Bronchial epithelial cell (primary cell): ENCODE results near the gene PTPN14. TPM values are rescaled to one million over a fixed set of nuclear protein-coding genes. Genes with fewer than 3 reads are reported as not detected.

Source experiments
- DNase-seq: peaks from one replicate; pipeline ENCODE4 v3.0.0-alpha.2; 2010; ENCODE audit warnings: low read depth
- FAIRE-seq: peaks from 2 replicates; lab custom pipeline; 2011; peaks lifted over from hg19 to GRCh38; lab: Jason Lieb, UNC
- H3K27me3 ChIP-seq: 2 replicates; pipeline ENCODE4 v1.5.1; 2011; ENCODE audit warnings: low read length; ENCODE audit not compliant: control insufficient read depth, insufficient read depth
- H3K36me3 ChIP-seq: 2 replicates; pipeline ENCODE4 v1.5.1; 2011; ENCODE audit warnings: low read length; ENCODE audit not compliant: control insufficient read depth, insufficient read depth
- H3K4me3 ChIP-seq: 2 replicates; pipeline ENCODE4 v1.5.1; 2011; ENCODE audit warnings: mild to moderate bottlenecking, low read depth, low read length, control low read depth
- CTCF ChIP-seq: IDR thresholded peaks from 2 replicates; pipeline ENCODE4 v1.5.1; 2011; ENCODE audit warnings: mild to moderate bottlenecking, moderate library complexity, low read length, control low read depth, inconsistent platforms; ENCODE audit not compliant: insufficient read depth, severe bottlenecking
- total RNA-seq: library from RNA; depleted of rRNA; stranded (reverse); fragments of >200 nt; gene quantifications from 2 replicates; pipeline ENCODE4 v1.2.1, GENCODE V29; 2014

Gene PTPN14
- total RNA-seq, 1 donor from 2014 or later, result 28.4 TPM

DNA sequence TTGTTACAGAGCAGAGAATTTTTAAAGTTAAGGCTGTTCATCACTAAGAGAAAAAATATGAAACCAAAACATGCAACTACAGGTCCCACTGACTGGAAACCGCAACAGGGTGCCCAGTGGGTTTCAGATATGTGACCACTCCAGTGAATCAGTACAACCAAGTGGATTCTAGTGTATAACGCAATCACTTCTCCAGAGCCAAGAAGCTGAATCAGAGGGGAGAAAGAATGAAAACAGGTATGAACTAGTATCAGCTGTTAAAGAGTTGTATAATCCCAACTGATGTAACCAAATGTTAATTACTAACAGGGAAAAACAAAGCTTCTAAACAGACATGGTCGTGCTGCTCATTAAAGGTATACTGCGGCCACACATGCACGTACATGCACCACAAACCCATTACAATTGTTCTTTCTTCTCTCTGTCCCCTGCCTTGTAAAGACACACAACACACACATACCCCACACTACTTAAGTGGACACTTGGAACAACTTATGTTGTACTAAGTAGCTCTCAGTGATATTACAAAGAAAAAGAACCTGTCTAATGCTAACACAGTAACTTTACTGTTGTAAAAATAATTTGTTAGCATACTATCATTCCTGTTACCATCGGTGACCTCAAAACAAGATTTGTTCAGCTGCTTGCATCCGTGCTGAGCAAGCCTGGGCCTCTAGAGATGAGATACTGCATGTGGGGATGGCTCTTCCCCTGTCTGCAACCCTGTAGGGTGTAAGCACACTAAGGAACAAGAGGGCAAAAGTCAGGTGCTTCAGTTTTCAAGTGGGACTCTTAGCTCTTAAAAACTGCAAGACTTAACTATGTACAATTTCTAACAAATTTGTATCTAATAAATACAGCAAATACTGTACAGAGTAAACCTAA is 74.2 kb downstream of the PTPN14 start:
- DNase-seq (peak; percentile 100), FAIRE-seq (peak; percentile 98)
- TF ChIP-seq CTCF, result no peak
- Histone ChIP-seq H3K27me3 (no peaks in the 10 kb centered on the region), H3K4me3 (no peak overlapping the region), H3K36me3 (no peaks in the 10 kb centered on the region)

DNA sequence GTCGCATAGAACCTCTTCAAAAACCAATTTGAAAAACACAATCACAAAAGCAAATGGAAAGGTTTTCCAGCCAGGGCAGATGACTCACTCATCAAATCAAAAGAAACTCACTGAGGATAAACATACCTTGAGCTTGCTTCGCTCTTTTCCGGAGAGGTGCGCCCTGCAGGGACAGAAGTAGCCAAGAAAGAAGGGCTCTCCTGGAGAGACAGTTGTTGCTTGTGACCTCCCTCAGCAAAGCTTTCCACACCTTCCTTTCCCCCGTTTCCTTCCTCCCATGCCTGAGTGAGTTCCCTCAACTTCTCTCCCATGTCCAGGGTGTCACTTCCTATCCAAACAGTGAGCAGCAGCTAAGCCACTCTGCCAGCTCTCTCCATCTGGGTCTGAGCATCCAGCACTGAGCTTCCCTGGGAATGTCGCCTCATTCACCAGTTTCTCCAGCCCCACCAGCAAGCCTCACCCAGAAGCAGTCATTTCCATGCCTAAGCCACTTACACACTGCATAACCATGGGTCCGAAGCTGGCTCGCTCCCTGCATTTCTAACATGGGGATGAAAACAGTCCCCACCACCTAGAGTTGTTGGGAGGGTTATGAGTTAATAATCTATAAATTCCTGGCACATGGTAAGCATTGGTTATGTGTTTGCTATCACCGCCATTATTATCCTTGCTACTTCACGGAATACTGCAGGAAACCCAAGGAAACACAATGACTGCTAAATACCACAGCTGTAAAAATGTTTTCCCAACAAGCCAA is 75.0 kb downstream of the PTPN14 start:
- Histone ChIP-seq H3K27me3 (no peaks in the 10 kb centered on the region), H3K4me3 (peak overlapping the region; percentile 13), H3K36me3 (no peaks in the 10 kb centered on the region)
- no peak for TF ChIP-seq CTCF
- peak; percentile 97 for FAIRE-seq
- peak; percentile 83 for DNase-seq

DNA sequence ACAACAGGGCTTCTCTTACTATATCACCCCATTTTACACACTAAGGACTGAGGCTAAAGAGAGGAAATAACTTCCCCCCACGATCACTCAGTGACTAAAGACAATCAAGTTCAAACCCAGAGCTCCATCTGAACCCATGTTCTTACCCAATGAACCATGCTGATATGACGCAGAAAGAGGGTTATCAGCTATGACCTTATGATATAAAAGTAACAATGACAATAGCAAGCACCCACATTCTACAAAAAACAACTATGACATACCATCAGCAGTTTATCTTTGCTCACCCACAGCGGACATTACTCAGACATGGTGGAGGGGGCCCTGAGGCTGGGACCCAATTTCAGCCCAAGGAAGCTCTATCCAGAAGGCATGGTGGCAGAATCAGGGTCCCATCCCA is 75.7 kb downstream of the PTPN14 start:
- peak overlapping the region; percentile 13 for H3K4me3 ChIP-seq

GRCh38 chr1:214475331-214475730 is 76.1 kb downstream of the PTPN14 start:
- FAIRE-seq (no peak), DNase-seq (peak; percentile 80)
- peak overlapping the region; percentile 13 for H3K4me3 ChIP-seq
- no peaks in the 10 kb centered on the region for H3K36me3 ChIP-seq
- no peak for TF ChIP-seq CTCF
- H3K27me3 ChIP-seq, result no peaks in the 10 kb centered on the region

More for the DNA sequence above, 75.7 kb downstream of the PTPN14 start:
- Histone ChIP-seq H3K36me3 (no peaks in the 10 kb centered on the region), H3K27me3 (no peaks in the 10 kb centered on the region)
- no peak for FAIRE-seq
- DNase-seq, result peak; percentile 54
- TF ChIP-seq CTCF, result no peak

- H3K4me3 ChIP-seq, result no peak overlapping the region
- no peak for TF ChIP-seq CTCF
- no peaks in the 10 kb centered on the region for H3K36me3 ChIP-seq
- DNase-seq (no peak), FAIRE-seq (no peak)
- no peaks in the 10 kb centered on the region for H3K27me3 ChIP-seq
Measured at GRCh38 chr1:214474467-214474866, 76.9 kb downstream of the PTPN14 start.
